Sigmoid colon (tissue), 3 donors: Measurements from ENCODE around the gene CLEC16A.

ENCODE experiments used
- CTCF ChIP-seq, 4 experiments: fragments of 450-650 bp in 3 of 4; fragments of 200-600 bp in 1 of 4; IDR thresholded peaks; one replicate each; pipeline ENCODE4 v1.5.1; 2016 to 2019; ENCODE audit warnings: antibody characterized with exemption in 4 of 4, mild to moderate bottlenecking in 3 of 4, moderate library complexity in 2 of 4
- POLR2A ChIP-seq, 2 donors: fragments of 450-650 bp; IDR thresholded peaks; one replicate each; pipeline ENCODE4 v1.6.1; 2016; ENCODE audit warnings: antibody characterized with exemption in 2 of 2, mild to moderate bottlenecking in 2 of 2, moderate library complexity in 2 of 2

GRCh38 chr16:11039726-11040125, 95.4 kb downstream of the CLEC16A start:
- TF ChIP-seq POLR2A (IDR thresholded peaks at IDR 0.05), result no peak
- no peak for TF ChIP-seq CTCF (IDR thresholded peaks at IDR 0.05)
